HL-60 (cell line): ENCODE measurements around the gene DPP10.

ENCODE experiments used
- DNase-seq, 2 experiments: peaks; one replicate each; pipeline ENCODE4 v3.0.0-alpha.2; 2010 to 2020; ENCODE audit warnings: low read depth in 1 of 2, low spot score in 1 of 2
- H3K27ac ChIP-seq: fragments of 250-450 bp; sonication (Bioruptor Pico); replicated peaks from 2 replicates; pipeline ENCODE4 v1.5.1; 2020; ENCODE audit warnings: mild to moderate bottlenecking, moderate library complexity
- H3K27me3 ChIP-seq: fragments of 250-450 bp; sonication (Bioruptor Pico); 2 replicates; pipeline ENCODE4 v1.5.1; 2021; ENCODE audit warnings: mild to moderate bottlenecking, moderate library complexity; ENCODE audit not compliant: insufficient read depth, poor library complexity, severe bottlenecking
- H3K4me3 ChIP-seq: replicated peaks from 2 replicates; pipeline ENCODE4 v1.5.1; 2011; ENCODE audit warnings: mild to moderate bottlenecking, control low read depth, low read length; ENCODE audit not compliant: insufficient read depth
- GABPA ChIP-seq: IDR thresholded peaks from 2 replicates; pipeline ENCODE4 v1.6.1; 2012; ENCODE audit warnings: low read depth
- POLR2AphosphoS5 ChIP-seq: IDR thresholded peaks from 2 replicates; pipeline ENCODE4 v1.6.1; 2012; ENCODE audit warnings: low read depth
- SPI1 ChIP-seq: IDR thresholded peaks from 2 replicates; pipeline ENCODE4 v1.6.1; 2012; ENCODE audit warnings: low read depth, mild to moderate bottlenecking, borderline replicate concordance
- TF ChIP-seq, protein P1 (sequence below): IDR thresholded peaks from one replicate; pipeline ENCODE4 v1.5.1; 2011; ENCODE audit warnings: low read length, control low read depth, inconsistent platforms; ENCODE audit not compliant: insufficient read depth
- TF ChIP-seq, protein P2 (sequence below): IDR thresholded peaks from 2 replicates; pipeline ENCODE4 v1.6.1; 2012; ENCODE audit warnings: low read depth; ENCODE audit not compliant: insufficient replicate concordance

DPP10 gene

DNA sequence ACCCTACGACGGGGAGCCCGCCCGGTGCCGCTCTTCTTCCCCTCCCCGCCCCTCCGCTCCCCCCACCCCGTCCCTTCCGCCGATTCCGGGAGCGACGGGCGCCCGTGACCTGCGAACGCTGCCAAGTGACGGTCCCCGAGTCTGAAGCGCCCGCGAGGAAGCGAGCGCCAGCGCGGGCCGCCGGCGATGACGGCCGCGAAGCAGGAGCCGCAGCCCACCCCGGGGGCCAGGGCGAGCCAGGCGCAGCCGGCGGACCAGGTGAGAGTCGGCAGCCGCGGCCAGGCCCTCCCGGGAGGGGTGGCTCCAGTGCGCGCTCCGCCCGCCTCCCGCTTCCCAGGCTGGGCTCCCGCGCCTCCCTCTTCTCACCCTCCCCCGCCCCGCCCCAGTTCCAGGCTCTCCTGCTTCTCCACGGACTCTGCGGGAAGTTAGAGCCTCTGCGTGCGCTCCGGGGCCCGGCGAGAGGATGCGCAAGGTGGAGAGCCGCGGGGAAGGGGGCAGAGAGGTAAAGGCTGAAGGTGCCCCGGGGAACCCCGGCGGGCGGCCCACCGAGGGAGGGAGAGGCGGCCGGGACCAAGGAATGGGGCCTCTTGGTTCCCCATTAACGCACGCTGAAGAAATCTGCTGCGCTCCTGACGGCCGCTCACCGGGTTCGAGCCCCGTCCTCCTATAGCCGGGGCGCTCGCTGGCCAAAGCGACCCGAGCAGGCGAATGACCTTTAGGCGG is 719.5 kb downstream of the DPP10 start:
- Histone ChIP-seq H3K4me3 (no peak overlapping the region), H3K27ac (no peak overlapping the region), H3K27me3 (peaks cover 17% of the 10 kb centered on the region)
- no peak for TF ChIP-seq POLR2AphosphoS5
- TF ChIP-seq, protein P1, sequence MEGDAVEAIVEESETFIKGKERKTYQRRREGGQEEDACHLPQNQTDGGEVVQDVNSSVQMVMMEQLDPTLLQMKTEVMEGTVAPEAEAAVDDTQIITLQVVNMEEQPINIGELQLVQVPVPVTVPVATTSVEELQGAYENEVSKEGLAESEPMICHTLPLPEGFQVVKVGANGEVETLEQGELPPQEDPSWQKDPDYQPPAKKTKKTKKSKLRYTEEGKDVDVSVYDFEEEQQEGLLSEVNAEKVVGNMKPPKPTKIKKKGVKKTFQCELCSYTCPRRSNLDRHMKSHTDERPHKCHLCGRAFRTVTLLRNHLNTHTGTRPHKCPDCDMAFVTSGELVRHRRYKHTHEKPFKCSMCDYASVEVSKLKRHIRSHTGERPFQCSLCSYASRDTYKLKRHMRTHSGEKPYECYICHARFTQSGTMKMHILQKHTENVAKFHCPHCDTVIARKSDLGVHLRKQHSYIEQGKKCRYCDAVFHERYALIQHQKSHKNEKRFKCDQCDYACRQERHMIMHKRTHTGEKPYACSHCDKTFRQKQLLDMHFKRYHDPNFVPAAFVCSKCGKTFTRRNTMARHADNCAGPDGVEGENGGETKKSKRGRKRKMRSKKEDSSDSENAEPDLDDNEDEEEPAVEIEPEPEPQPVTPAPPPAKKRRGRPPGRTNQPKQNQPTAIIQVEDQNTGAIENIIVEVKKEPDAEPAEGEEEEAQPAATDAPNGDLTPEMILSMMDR: no peak
- TF ChIP-seq GABPA: no peak
- TF ChIP-seq, protein P2, sequence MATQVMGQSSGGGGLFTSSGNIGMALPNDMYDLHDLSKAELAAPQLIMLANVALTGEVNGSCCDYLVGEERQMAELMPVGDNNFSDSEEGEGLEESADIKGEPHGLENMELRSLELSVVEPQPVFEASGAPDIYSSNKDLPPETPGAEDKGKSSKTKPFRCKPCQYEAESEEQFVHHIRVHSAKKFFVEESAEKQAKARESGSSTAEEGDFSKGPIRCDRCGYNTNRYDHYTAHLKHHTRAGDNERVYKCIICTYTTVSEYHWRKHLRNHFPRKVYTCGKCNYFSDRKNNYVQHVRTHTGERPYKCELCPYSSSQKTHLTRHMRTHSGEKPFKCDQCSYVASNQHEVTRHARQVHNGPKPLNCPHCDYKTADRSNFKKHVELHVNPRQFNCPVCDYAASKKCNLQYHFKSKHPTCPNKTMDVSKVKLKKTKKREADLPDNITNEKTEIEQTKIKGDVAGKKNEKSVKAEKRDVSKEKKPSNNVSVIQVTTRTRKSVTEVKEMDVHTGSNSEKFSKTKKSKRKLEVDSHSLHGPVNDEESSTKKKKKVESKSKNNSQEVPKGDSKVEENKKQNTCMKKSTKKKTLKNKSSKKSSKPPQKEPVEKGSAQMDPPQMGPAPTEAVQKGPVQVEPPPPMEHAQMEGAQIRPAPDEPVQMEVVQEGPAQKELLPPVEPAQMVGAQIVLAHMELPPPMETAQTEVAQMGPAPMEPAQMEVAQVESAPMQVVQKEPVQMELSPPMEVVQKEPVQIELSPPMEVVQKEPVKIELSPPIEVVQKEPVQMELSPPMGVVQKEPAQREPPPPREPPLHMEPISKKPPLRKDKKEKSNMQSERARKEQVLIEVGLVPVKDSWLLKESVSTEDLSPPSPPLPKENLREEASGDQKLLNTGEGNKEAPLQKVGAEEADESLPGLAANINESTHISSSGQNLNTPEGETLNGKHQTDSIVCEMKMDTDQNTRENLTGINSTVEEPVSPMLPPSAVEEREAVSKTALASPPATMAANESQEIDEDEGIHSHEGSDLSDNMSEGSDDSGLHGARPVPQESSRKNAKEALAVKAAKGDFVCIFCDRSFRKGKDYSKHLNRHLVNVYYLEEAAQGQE: no peak
- TF ChIP-seq SPI1: no peak
- no peak for DNase-seq

DNA sequence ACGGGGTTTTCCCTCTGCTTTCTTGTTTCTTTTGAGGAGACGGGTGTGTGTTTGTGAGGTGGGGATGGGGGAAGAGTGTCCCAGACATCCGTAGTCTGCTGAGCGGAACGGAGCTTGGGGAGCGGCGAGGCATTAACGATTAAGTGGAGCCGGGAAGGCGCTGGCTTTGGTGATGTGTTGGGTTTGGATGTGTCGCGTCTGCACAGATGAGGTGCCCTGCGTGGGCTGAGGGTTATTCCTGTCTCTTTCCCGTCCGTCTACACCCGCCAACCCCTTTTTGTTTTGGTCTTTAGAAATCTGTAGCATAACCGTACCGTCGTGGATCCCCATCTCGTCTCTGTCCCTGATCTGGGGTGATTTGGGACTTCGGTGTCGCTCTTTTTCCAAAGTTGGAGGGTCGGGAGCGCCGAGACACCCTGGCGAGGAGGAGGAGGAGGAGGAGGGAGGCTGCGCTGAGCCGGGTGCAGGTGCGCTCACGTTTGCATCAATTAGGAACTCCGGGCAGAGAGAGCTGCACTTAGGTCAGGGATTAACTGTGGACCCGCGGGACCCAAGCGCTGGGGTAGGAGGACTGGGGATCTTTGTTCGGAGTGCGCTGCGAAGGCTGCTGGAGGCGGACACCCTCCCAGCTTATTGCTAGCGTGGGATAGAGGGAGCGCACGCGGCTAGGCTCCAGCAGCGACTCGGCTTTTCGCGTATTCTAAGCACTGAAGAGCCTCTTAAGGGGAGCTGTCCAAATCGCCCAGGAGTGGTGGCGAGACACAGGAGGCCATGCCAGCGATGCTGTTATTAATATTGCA is 720.3 kb downstream of the DPP10 start:
- Histone ChIP-seq H3K27me3 (peaks cover 17% of the 10 kb centered on the region), H3K4me3 (no peak overlapping the region), H3K27ac (no peak overlapping the region)
- DNase-seq: no peak
- TF ChIP-seq, protein P2: peak; percentile 77
- TF ChIP-seq, protein P1: no peak

DNA sequence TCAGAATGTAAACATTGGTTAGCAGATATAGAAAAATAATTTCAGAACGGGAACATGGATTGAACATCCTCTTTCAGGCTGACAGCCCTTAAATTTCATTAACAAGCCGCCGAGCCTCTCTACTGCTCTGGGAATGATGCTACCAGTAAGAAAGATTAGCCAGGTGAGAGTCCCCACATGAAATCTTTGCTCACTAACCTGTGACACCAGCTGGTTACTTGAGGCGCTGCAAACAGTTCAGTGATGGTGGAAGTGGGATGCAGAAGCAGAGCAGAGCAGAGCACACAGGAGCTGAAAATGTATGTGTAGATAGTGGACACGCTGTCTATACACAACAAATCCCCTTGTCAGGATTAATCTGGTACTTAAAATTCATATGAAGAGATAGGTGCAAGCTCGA is 721.1 kb downstream of the DPP10 start:
- TF ChIP-seq POLR2AphosphoS5 (no peak), GABPA (no peak), SPI1 (no peak)
- TF ChIP-seq, protein P1: no peak
- TF ChIP-seq, protein P2: no peak
- Histone ChIP-seq H3K4me3 (no peak overlapping the region), H3K27me3 (peaks cover 17% of the 10 kb centered on the region), H3K27ac (no peak overlapping the region)
- DNase-seq: no peak
